Choroid plexus epithelial cell (primary cell): ENCODE results near the gene NSFL1C.
A peak's percentile ranks its signal among the peaks of the same experiment; 100 is the strongest.

Experiments used
- DNase-seq: peaks from one replicate; pipeline ENCODE4 v3.0.0-alpha.2; 2010; ENCODE audit warnings: low read depth
- H3K4me3 ChIP-seq: 2 replicates; pipeline ENCODE4 v1.5.1; 2011; ENCODE audit warnings: low read depth, mild to moderate bottlenecking, control low read depth, low read length, moderate library complexity
- TF ChIP-seq, protein P1 (sequence below): conservative IDR thresholded peaks from 2 replicates; pipeline ENCODE4 v1.5.1; 2011; ENCODE audit warnings: low read depth, mild to moderate bottlenecking, control low read depth, inconsistent platforms, low read length, moderate library complexity

Gene NSFL1C

DNA sequence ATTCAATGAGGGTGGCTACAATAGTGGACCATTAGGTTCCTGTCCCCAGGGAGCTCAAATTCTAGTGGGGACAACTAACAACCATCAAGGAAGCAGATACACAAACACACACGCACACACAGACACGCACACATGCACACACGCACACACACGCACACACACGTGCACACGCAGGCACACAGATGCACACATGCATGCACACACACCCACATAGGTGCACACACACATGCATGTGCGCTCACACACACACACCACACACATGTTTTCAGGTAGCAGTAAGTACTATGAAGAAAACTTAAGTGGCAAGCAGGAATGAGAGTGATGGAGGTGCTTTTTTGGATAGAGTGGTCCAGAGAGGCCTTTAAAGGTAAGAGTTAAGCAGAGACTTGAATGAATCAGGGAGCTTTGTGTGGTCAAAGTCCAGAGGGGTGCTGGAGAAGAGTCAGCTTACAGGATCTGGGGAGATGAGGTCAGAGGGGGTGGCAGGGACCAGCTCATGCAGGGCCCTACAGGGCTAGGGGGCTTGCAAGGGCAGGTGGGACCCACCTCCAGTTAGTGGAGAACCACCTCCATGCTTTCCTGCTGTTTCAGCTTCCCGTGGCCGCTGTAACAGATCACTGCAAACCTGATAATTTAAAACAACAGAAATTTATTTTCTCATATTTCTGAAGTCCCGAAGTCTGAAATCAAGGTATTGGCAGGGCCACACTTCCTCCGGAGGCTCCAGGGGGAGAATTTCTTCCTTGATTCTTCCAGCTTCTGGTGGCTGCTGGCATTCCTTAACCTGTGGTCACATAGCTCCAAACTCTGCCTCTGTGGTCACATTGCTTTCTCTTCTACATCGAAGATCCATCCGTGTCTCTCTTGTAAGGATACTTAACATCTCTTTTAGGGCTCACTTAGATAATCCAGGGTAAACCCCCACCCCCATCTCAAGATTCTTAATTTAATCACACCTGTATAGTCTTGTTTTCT lies 6.9 kb upstream of the NSFL1C start:
- DNase-seq = no peak
- no peak overlapping the region for H3K4me3 ChIP-seq
- TF ChIP-seq, protein P1, sequence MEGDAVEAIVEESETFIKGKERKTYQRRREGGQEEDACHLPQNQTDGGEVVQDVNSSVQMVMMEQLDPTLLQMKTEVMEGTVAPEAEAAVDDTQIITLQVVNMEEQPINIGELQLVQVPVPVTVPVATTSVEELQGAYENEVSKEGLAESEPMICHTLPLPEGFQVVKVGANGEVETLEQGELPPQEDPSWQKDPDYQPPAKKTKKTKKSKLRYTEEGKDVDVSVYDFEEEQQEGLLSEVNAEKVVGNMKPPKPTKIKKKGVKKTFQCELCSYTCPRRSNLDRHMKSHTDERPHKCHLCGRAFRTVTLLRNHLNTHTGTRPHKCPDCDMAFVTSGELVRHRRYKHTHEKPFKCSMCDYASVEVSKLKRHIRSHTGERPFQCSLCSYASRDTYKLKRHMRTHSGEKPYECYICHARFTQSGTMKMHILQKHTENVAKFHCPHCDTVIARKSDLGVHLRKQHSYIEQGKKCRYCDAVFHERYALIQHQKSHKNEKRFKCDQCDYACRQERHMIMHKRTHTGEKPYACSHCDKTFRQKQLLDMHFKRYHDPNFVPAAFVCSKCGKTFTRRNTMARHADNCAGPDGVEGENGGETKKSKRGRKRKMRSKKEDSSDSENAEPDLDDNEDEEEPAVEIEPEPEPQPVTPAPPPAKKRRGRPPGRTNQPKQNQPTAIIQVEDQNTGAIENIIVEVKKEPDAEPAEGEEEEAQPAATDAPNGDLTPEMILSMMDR = no peak

GRCh38 chr20:1472556-1473245 lies 6.1 kb upstream of the NSFL1C start:
- TF ChIP-seq, protein P1 = no peak
- no peak for DNase-seq
- H3K4me3 ChIP-seq = no peak overlapping the region

DNA sequence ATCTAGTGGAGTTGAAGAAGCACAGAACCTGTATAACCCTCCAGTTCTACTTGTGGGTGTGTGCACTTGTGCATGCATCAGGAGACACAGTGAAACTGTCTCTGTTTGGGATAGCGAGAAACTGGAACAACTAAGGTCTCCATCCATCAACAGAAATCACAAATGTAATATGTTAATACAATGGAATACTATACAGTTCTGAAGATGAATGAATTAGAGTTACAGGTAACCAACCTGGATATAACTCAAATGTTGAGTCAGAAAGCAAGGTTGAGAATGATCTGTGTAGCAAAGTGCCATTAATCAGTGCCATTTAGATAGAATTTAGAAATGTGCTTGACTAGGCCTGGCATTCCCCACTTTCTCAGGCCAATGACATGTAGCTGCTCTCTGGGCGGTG lies 4.6 kb upstream of the NSFL1C start:
- H3K4me3 ChIP-seq = no peak overlapping the region
- TF ChIP-seq, protein P1 = no peak

DNA sequence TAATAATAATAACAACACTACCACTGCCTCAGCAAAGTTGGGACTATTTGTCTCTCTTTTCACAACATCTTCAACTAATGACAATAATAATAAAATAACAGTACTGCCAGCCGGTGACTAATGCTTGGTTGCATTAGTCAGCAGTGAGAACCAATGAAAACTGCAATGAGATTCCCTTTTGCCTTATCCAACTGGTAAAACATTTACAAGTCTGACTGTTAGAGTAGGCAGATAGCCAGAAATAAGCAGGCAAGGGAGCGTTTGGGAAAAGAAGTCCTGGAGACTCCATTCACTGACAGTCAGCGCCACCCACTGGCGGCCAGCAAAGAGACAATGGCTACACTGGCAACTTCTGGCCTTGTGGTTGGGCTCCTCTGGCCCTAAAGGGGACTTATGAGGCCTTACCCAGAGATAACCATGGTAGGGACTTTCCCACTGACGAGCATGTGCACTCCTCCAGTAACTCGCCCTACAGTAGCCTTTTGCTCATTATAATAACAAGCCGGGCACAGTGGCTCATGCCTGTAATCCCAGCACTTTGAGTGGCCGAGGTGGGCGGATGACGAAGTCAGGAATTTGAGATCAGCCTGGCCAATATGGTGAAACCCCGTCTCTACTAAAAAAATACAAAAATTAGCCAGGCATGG lies 3.4 kb upstream of the NSFL1C start:
- peak; percentile 99 for DNase-seq
- TF ChIP-seq, protein P1 = peak; percentile 94
- H3K4me3 ChIP-seq = peak overlapping the region; percentile 3

More for the DNA sequence above, 4.6 kb upstream of the NSFL1C start:
- no peak for DNase-seq

DNA sequence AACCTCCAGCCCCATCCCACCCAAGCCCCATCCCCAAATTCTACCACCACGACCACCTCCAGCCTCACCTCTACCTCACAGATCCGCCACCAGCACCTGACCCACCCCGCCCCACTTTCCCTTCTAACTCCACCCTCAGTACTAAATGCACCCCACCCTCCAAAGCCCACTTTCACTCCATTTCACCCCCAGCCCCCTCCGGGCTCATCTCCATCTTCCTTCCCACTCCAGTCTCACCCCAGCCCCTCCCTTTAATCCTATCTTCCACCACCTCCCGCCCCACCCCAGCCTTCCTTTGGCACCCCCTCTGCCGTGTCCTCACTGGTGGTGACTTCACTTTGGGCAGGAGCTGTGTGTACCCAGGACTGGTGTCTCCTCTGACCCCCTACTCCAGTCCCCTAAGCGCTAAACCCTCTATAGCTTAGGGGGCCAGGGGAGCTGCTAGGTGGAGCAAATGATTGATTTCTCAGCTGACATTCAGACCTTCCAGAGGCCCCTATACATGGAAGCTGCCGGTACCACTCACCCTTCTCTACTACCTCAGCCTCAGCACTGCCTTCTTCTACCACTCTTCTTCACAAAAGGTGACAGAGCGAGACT lies 2.8 kb upstream of the NSFL1C start:
- TF ChIP-seq, protein P1 = no peak
- no peak for DNase-seq
- H3K4me3 ChIP-seq = no peak overlapping the region

DNA sequence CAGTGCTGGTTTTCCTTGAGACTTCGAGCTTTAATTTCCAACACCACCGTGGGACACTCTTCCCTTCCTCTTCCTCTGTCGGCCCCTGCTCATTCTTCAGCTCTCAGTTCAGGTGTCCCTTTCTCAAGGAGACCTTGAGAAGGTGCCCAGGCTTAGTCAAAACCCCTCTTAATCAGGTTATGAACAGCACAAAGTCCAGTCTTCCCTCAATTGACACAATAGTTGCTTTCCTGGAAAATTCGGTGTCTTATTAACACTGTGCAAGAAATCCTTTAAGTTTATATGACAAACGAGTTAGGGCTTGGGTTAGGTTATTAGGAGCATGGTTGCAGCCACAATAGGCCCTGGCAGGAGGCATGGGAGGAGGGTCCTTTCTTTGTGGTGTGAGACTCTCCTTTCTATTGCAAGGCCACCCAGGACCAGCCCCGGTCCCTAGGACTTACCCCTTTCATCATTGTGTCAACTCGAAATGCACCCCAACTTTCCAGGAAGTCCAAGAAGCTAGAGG lies 1.5 kb upstream of the NSFL1C start:
- TF ChIP-seq, protein P1 = no peak
- no peak overlapping the region for H3K4me3 ChIP-seq
- no peak for DNase-seq
